GM19467 (cell line): ENCODE results near the gene FUT3.
"Not testable (repeated sequence)": the region's sequence is repeated elsewhere in the genome, so short reads cannot be mapped to it uniquely, and the experiment has no call there.

Source experiments
- ATAC-seq: cut with Tn5 transposase; IDR thresholded peaks from one replicate; pipeline ENCODE4 v1.9.1; 2021; ENCODE audit warnings: mild to moderate bottlenecking, moderate library complexity; ENCODE audit not compliant: unreplicated experiment

Gene FUT3

DNA sequence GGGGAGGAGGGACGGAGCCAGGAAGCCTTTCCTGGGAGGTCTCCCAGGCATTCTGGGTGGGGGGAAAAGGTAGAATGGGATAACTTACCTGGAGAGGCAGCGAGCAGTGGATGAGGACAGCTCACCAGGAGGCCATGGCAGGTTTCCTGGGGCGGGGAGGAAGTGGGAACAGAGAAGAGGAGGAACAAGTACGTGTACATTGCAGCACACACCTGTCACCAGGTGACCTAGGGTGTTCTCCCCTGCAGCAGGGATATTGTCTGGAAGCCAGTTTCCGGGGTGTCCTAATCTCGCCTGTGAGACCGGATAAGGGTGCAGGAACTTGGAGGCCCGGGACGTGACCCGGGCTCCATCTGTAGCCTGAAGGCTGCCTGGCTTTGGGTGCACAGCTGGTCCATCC lies at the start of gene FUT3:
FUT3 (minus strand) TSS at position 148 of the 400 bp plus-strand sequence.
- no peak for ATAC-seq

DNA sequence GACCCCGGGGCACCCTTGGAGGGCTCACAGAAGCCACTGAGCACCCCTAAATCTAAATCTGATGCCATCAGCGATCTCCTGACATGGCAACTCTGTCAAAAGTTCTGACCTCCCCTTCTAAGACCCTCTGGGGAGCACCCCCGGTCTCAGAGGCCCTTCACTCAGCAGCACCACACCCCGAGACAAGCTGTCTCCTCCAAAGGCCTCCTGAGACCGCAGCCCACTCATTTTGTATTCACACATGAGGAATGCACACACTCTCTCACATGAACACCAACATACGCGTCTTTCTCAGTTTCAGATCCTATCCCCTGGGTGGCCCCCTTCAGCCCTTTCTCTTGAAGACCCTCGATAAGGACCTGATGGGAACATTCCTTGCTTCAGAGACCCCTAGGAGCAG lies 49.7 kb upstream of the FUT3 start:
- ATAC-seq = no peak

DNA sequence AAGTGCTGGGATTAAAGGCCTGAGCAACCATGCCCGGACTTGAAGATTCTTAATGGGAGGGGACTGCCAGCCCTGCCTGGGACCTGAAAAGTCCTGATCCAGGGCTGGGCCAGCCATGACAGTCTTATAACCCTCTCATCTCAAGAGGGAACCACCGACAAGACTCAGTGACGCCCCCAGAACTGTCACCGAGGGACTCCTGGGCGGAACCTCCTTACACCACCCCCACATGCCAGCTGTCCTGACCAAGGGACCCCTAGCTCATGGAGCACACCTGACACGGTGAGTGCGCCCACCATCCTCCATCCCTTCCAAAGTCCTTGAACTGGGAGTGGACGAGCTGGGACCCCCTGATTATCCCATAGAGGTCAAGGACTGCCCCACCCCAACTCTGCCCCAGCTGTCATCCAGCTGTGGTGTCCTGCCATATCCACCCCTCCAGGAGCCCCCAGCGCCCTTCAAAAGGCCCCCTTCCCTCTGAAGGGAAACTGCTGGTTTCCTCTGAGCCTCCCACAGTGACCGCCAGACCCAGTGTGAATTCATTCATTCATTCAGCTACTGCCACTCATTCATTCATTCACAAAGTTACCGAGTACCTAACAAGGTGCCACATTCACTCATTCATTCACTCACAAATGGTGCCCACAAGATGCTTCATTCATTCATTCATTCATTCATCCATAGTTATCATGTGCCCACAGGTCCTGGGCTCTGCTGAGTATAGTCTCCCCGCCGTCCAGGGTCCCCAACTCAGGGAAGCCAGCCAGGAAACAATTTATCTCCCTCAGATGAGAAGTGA lies 48.7 kb upstream of the FUT3 start:
- no peak for ATAC-seq

DNA sequence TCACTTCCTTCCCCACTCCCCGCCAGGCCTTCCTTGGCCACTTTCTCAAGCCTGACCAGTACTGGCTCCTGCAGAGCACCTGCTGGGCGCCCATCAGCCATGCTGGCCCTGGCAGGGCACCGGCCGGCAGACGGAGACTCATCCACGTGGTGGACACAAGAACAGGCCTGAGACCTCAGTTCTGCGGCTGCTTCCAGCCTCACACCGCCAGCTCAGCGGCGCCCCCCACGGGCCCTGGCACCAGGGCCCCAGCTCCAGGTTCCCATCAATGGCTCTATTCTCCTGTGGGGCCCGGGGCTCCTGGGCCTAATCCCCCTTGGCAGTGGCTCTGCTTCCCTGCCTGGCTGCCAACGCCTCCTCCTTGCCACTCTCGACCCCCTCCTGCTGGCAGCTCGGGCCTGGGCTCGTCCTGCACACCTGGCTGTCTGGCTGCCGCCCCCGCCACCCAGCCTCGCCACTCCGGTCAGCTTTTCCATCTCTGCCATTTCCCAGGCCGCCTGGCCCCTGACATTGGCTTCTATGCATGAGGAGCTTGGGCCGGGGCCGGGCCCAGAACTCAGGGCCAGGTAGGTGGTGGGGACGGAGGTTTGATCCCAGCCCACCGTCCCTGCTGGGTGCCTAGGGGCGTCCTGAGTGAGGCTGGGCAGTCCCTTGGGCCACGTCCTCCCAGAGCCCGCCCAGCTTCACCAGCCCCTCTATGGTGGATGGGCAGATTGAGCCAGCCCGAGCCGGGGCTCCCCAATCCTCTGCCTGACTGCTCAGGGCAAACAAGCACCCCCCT lies 46.1 kb upstream of the FUT3 start:
- ATAC-seq = no peak

DNA sequence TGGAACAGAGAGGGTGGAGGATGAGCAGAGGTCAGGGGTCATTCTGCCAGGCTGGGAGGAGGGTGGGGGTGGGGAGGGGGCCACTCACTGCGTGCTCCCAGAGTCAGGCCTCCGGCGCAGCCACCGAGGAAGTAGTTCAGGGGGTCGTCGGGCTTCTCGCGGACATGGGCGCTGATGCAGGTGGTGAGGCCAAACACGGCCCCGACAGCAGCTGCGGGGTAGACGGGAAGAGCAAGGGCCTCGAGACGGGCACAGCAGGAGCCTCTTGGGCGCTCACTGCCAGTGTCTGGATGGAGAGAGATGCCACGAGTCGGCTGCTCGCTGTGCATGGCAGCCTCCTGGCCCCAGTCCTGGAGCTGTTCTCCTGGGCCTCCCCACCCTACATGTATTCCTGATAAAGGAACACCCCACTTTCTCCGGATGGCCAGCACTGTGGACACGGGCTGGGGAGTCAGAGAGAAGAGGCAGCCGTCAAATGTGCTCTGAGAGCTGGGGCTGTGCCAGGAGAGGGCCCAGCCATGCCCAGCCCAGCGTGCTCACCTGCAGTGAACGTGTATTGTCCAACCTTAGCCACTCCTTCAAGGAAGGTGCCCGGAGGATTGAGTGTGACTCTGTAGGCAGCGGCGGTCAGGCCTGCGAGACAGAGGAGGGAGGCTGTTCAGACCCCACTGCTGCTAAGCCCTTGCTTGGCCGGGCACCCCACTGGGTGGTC lies 45.3 kb upstream of the FUT3 start:
- no peak for ATAC-seq

DNA sequence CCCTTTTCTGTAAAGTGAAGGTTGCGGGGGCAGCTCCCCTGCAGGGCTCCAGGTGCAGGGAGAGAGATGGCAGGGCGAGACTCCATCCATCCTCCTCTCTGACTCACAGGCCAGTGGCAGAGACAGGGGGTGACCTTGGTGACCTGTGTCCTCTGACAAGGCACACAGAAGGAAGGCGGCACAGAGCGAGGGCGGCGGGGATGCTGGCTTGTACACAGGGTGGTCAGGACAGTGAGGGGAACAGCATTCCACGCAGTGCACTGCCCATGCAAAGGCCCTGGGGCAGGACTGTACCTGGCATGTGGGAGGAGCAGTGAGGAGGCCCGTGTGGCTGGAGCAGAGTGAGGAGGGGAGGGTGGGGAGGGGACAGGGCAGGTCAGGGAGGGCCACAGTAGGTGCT lies 44.6 kb upstream of the FUT3 start:
- ATAC-seq = no peak

- ATAC-seq = no peak
These were observed 44.2 kb upstream of the FUT3 start for GRCh38 chr19:5895409-5895808.

- ATAC-seq = no peak
These were observed 43.6 kb upstream of the FUT3 start for GRCh38 chr19:5894704-5895349.

- no peak for ATAC-seq
These were observed 42.9 kb upstream of the FUT3 start for GRCh38 chr19:5893907-5894703.

- no peak for ATAC-seq
These were observed 42.2 kb upstream of the FUT3 start for GRCh38 chr19:5893296-5893903.

- ATAC-seq = no peak
These were observed 41.6 kb upstream of the FUT3 start for GRCh38 chr19:5892772-5893275.

- ATAC-seq = no peak
These were observed 40.9 kb upstream of the FUT3 start for GRCh38 chr19:5891938-5892771.

DNA sequence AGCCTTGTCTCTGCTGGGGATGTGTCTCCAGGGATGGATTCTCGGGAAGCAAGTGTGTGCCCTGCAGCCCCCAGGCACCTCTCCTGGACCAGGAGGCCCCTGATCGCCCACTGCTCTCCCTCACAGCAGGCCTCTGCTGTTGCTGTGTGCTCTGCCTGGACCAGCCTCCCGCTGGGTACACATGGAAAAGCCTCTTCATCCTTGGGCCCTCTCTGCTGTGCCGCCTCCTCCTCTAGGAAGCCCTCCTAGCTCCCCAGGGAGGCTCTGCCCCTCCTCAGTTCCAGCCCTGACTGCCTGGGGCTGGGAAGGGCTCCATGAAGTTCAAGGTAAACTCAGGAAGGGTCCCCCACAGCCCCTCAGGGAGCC lies 40.3 kb upstream of the FUT3 start:
- ATAC-seq = no peak

DNA sequence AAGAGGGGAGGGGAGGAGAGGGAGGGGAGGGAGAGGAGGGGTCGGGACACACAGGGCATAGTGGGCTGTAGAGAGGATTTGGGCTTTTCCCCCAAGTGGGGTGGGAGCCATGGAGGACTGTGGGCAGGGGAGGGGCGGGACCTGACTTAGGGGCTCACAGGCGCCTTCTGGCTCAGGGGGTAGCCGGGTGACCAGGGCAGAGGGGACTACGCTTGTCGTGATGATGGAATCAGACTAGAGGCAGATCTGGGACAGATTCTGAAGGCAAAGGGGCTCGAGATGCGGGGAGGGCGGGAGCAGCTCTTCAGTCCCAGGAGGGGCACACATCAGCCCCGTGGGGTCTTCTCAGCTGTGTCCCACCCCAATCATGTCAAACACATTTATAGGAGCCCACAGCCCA lies 38.9 kb upstream of the FUT3 start:
- no peak for ATAC-seq

GRCh38 chr19:5889288-5889971 lies 38.2 kb upstream of the FUT3 start:
- no peak for ATAC-seq

DNA sequence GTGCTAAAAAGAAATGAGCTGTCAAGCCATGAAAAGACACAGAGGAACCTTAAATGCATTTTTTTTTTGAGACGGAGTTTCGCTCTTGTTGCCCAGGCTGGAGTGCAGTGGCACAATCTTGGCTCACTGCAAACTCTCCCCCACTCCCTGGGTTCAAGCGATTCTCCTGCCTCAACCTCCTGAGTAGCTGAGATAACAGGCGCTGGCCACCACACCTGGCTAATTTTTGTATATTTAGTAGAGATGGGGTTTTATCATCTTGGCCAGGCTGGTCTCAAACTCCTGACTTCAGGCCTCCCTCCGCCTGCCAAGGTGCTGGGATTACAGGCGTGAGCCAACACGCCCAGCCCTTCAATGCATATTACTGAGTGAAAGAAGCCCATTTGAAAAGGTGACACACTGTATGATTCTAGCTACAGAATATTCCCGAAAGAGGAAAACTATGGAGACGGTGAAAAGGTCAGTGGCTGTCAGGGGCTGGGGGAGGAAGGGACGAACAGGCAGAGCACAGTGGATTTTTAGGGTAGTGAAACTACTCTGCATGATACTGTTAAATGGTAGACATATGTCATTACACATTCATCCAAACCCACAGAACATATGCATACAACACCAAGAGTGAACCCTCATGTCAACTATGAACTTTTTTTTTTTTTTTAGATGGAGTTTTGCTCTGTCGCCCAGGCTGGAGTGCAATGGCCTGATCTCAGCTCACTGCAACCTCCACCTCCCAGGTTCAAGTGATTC lies 33.0 kb upstream of the FUT3 start:
- not testable (repeated sequence) for ATAC-seq

DNA sequence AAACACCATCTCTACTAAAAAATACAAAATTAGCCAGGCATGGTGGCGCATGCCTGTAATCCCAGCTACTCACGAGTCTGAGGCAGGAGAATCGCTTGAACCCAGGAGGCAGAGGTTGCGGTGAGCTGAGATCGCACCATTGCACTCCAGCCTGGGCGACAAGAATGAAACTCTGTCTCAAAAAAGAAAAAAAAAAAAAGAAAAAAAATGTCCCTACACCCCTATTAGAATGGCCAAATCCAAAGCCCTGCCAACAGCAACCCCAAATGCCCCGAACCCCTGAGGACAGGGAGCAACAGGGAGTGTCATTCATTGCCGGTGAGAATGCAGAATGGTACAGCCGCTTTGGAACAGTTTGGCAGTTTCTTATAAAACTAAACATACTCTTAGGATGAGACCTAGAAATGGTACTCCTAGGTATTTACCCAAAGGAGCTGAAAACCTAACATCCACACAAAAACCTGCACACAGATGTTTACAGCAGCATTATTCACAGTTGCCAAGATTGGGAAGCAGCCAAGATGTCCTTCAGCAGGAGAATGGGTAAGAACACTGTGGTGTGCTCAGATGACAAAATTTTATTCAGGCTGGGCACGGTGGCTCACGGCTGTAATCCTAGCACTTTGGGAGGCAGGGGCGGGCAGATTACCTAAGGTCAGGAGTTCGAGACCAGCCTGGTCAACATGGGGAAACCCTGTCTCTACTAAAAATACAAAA lies 32.1 kb upstream of the FUT3 start:
- not testable (repeated sequence) for ATAC-seq
